ENCODE data around the gene PDGFD.

Gene PDGFD

GRCh38 chr11:104175769-104176168, 11.8 kb upstream of the PDGFD start:
- Histone ChIP-seq H4K20me1 (ENCODE audit: insufficient read depth) (no peaks in the 10 kb centered on the region), H3K27ac (no peak overlapping the region), H3K4me3 (IDR thresholded peaks at IDR 0.05; ENCODE audit: insufficient read depth, low read depth, low read length) (no peak overlapping the region), H3K36me3 (ENCODE audit: insufficient read depth) (no peaks in the 10 kb centered on the region), H3K4me2 (no peak overlapping the region), H3K79me2 (ENCODE audit: insufficient read depth, low read depth) (no peaks in the 10 kb centered on the region), H3K9ac (no peak overlapping the region), H2AFZ (ENCODE audit: low read depth) (no peak overlapping the region), H3K27me3 (ENCODE audit: insufficient read depth, low read depth) (no peaks in the 10 kb centered on the region), H3K4me1 (ENCODE audit: low read depth, poor library complexity, severe bottlenecking) (no peaks in the 10 kb centered on the region)
- no peak for TF ChIP-seq CTCF (conservative IDR thresholded peaks at IDR 0.05; ENCODE audit: low read depth, low read length)

GRCh38 chr11:104169091-104169490, 5.1 kb upstream of the PDGFD start:
- H3K27me3 ChIP-seq (ENCODE audit: insufficient read depth, low read depth), result no peaks in the 10 kb centered on the region
- no peaks in the 10 kb centered on the region for H4K20me1 ChIP-seq (ENCODE audit: insufficient read depth)
- H3K4me2 ChIP-seq, result no peak overlapping the region
- H2AFZ ChIP-seq (ENCODE audit: low read depth), result no peak overlapping the region
- no peak overlapping the region for H3K9ac ChIP-seq
- H3K4me1 ChIP-seq (ENCODE audit: low read depth, poor library complexity, severe bottlenecking), result no peaks in the 10 kb centered on the region
- H3K36me3 ChIP-seq (ENCODE audit: insufficient read depth), result no peaks in the 10 kb centered on the region
- no peak overlapping the region for H3K4me3 ChIP-seq (IDR thresholded peaks at IDR 0.05; ENCODE audit: insufficient read depth, low read depth, low read length)
- no peak for TF ChIP-seq CTCF (conservative IDR thresholded peaks at IDR 0.05; ENCODE audit: low read depth, low read length)
- H3K27ac ChIP-seq, result no peak overlapping the region
- H3K79me2 ChIP-seq (ENCODE audit: insufficient read depth, low read depth), result no peaks in the 10 kb centered on the region

GRCh38 chr11:104165014-104165413, 1.1 kb upstream of the PDGFD start:
- no peak overlapping the region for H3K27ac ChIP-seq
- H2AFZ ChIP-seq (ENCODE audit: low read depth), result no peak overlapping the region
- no peaks in the 10 kb centered on the region for H3K79me2 ChIP-seq (ENCODE audit: insufficient read depth, low read depth)
- H3K9ac ChIP-seq, result no peak overlapping the region
- no peaks in the 10 kb centered on the region for H3K36me3 ChIP-seq (ENCODE audit: insufficient read depth)
- no peak for TF ChIP-seq CTCF (conservative IDR thresholded peaks at IDR 0.05; ENCODE audit: low read depth, low read length)
- H3K4me1 ChIP-seq (ENCODE audit: low read depth, poor library complexity, severe bottlenecking), result no peaks in the 10 kb centered on the region
- H3K27me3 ChIP-seq (ENCODE audit: insufficient read depth, low read depth), result no peaks in the 10 kb centered on the region
- no peaks in the 10 kb centered on the region for H4K20me1 ChIP-seq (ENCODE audit: insufficient read depth)
- H3K4me3 ChIP-seq (IDR thresholded peaks at IDR 0.05; ENCODE audit: insufficient read depth, low read depth, low read length), result no peak overlapping the region
- no peak overlapping the region for H3K4me2 ChIP-seq

- no peaks in the 10 kb centered on the region for H3K79me2 ChIP-seq (ENCODE audit: insufficient read depth, low read depth)
- no peak overlapping the region for H3K4me3 ChIP-seq (IDR thresholded peaks at IDR 0.05; ENCODE audit: insufficient read depth, low read depth, low read length)
- H3K27ac ChIP-seq, result no peak overlapping the region
- H4K20me1 ChIP-seq (ENCODE audit: insufficient read depth), result no peaks in the 10 kb centered on the region
- no peak overlapping the region for H3K9ac ChIP-seq
- no peak for TF ChIP-seq CTCF (conservative IDR thresholded peaks at IDR 0.05; ENCODE audit: low read depth, low read length)
- H3K36me3 ChIP-seq (ENCODE audit: insufficient read depth), result no peaks in the 10 kb centered on the region
- H2AFZ ChIP-seq (ENCODE audit: low read depth), result no peak overlapping the region
- H3K4me1 ChIP-seq (ENCODE audit: low read depth, poor library complexity, severe bottlenecking), result no peaks in the 10 kb centered on the region
- no peak overlapping the region for H3K4me2 ChIP-seq
- H3K27me3 ChIP-seq (ENCODE audit: insufficient read depth, low read depth), result no peaks in the 10 kb centered on the region
These were observed 583 bp downstream of the PDGFD start for GRCh38 chr11:104163100-104164027.
